HepG2 (cell line): ENCODE measurements around the gene GRID1. TPM values are rescaled to one million over a fixed set of nuclear protein-coding genes. Genes with fewer than 3 reads are reported as not detected.

Experiments used
- ATAC-seq: fragments of 200-7000 bp; cut with Tn5 transposase; 3 replicates; pipeline ENCODE4 v1.9.1; 2020; ENCODE audit warnings: mild to moderate bottlenecking, moderate library complexity
- BruUV-seq: library from RNA; stranded (reverse); fragments of 400-500 nt; replicated peaks from 2 replicates; lab custom pipeline; 2021; lab: Mats Ljungman, UMichigan
- CTCF ChIA-PET: fragments of 300-600 bp; formaldehyde crosslinking; extraction: SDS; loops from one replicate; lab custom pipeline; 2021; ENCODE audit warnings: low total read pairs, inconsistent platforms, low intra/inter-chr PET ratio; lab: Yijun Ruan, JAX
- POLR2A ChIA-PET: fragments of 350-600 bp; sonication (Branson Sonifier 250); formaldehyde crosslinking; loops from one replicate; lab custom pipeline; 2020; ENCODE audit warnings: antibody characterized with exemption, inconsistent platforms; lab: Yijun Ruan, JAX
- DNase-seq: peaks from one replicate; pipeline ENCODE4 v3.0.0-alpha.2; 2015; ENCODE audit warnings: low spot score
- FAIRE-seq: peaks from 3 replicates; lab custom pipeline; 2011; peaks lifted over from hg19 to GRCh38; lab: Jason Lieb, UNC
- H2AFZ ChIP-seq: one replicate; pipeline ENCODE4 v1.6.1; 2011; ENCODE audit warnings: low read length, inconsistent platforms
- H3K27ac ChIP-seq: fragments of 300-600 bp; 3 replicates; pipeline ENCODE4 v1.8.0; 2011; ENCODE audit warnings: mixed run types, mild to moderate bottlenecking, mixed read lengths, low read length, inconsistent platforms; ENCODE audit not compliant: insufficient read depth; ENCODE audit errors: extremely low read length
- H3K27me3 ChIP-seq, 2 experiments: fragments of 200-600 bp in 1 of 2; 2 replicates in 1 of 2; 3 replicates in 1 of 2; pipeline versions ENCODE4 v1.6.0 to v1.8.0; 2011; ENCODE audit warnings: low read length in 2 of 2, mild to moderate bottlenecking in 2 of 2, moderate library complexity in 2 of 2, inconsistent platforms in 1 of 2; ENCODE audit not compliant: insufficient read depth in 2 of 2, control insufficient read depth in 1 of 2
- H3K36me3 ChIP-seq, 2 experiments: fragments of 200-600 bp in 1 of 2; replicated peaks in 1 of 2; 2 replicates in 1 of 2; 3 replicates in 1 of 2; pipeline versions ENCODE4 v1.5.1 to v1.8.0; 2011; ENCODE audit warnings: low read length in 2 of 2, inconsistent platforms in 1 of 2; ENCODE audit not compliant: insufficient read depth in 2 of 2, control insufficient read depth in 1 of 2
- H3K4me1 ChIP-seq: 2 replicates; pipeline ENCODE4 v1.5.1; 2012; ENCODE audit warnings: low read length, inconsistent platforms; ENCODE audit not compliant: insufficient read depth
- H3K4me2 ChIP-seq: 2 replicates; pipeline ENCODE4 v1.6.0; 2011; ENCODE audit warnings: low read depth, low read length, inconsistent platforms
- H3K4me3 ChIP-seq, 3 experiments: fragments of 200-600 bp in 1 of 3; sonication (generic), shearing (Covaris generic) in 1 of 3; replicated peaks in 1 of 3; 2 replicates each; pipeline ENCODE4 v1.5.1; 2011 to 2016; ENCODE audit warnings: low read length in 3 of 3, inconsistent platforms in 2 of 3, low read depth in 2 of 3, mild to moderate bottlenecking in 2 of 3, control low read depth in 1 of 3, mixed read lengths in 1 of 3; ENCODE audit not compliant: insufficient read depth in 1 of 3
- H3K79me2 ChIP-seq: one replicate; pipeline ENCODE4 v1.6.1; 2011; ENCODE audit warnings: low read length, inconsistent platforms; ENCODE audit not compliant: insufficient read depth
- H3K9ac ChIP-seq: 2 replicates; pipeline ENCODE4 v1.6.0; 2011; ENCODE audit warnings: mild to moderate bottlenecking, low read depth, low read length, inconsistent platforms; ENCODE audit not compliant: insufficient read depth
- H3K9me3 ChIP-seq: 2 replicates; pipeline ENCODE4 v1.5.1; 2012; ENCODE audit warnings: mild to moderate bottlenecking, low read length
- H4K20me1 ChIP-seq: 2 replicates; pipeline ENCODE4 v1.6.0; 2011; ENCODE audit warnings: inconsistent platforms, mild to moderate bottlenecking, low read length, moderate library complexity; ENCODE audit not compliant: insufficient read depth
- BORCS8-MEF2B ChIP-seq: sonication (generic); formaldehyde crosslinking; IDR thresholded peaks from 2 replicates; pipeline ENCODE4 v1.8.0; 2022; ENCODE audit warnings: mild to moderate bottlenecking, missing genetic modification reagents
- CBX1 ChIP-seq: IDR thresholded peaks from one replicate; pipeline ENCODE4 v1.6.1; 2016; ENCODE audit warnings: antibody characterized with exemption, low read depth
- JUN ChIP-seq: sonication (generic); formaldehyde crosslinking; IDR thresholded peaks from 2 replicates; pipeline ENCODE4 v1.4.0; 2020; ENCODE audit warnings: mild to moderate bottlenecking, missing genetic modification reagents
- KDM3A ChIP-seq: IDR thresholded peaks from 2 replicates; pipeline ENCODE4 v1.6.1; 2018; ENCODE audit warnings: low read depth, missing compliant biosample characterization
- NCOA2 ChIP-seq: sonication (generic); formaldehyde crosslinking; IDR thresholded peaks from 2 replicates; pipeline ENCODE4 v1.8.0; 2022; ENCODE audit warnings: inconsistent platforms
- TCF7L2 ChIP-seq: IDR thresholded peaks from 2 replicates; pipeline ENCODE4 v1.6.1; 2011; ENCODE audit warnings: mild to moderate bottlenecking, low read depth, low read length, moderate library complexity
- ZNF333 ChIP-seq: sonication (generic); formaldehyde crosslinking; IDR thresholded peaks from 2 replicates; pipeline ENCODE4 v1.4.0; 2020; ENCODE audit warnings: mild to moderate bottlenecking, missing genetic modification reagents, borderline replicate concordance
- ZNF335 ChIP-seq: sonication (generic); formaldehyde crosslinking; IDR thresholded peaks from 2 replicates; pipeline ENCODE4 v1.4.0; 2020; ENCODE audit warnings: missing genetic modification reagents
- in situ Hi-C: cut with HindIII; loops from 2 replicates; pipeline ENCODE4 v1.10.0; 2017; ENCODE audit warnings: low pct_unique_long_range_greater_than_20kb; ENCODE audit not compliant: extremely low pct_ligation_motif_present
- intact Hi-C: fragments of 100-400 bp; cut with micrococcal nuclease; formaldehyde crosslinking; loops from one replicate; pipeline ENCODE4 v1.10.0; 2022; ENCODE audit not compliant: unreplicated experiment
- polyA plus RNA-seq, 8 experiments: library from polyadenylated mRNA; depleted of rRNA in 3 of 8; stranded (reverse) in 7 of 8; unstranded in 1 of 8; fragments of >200 nt; fragmentation: Illumina TruSeq in 4 of 8; extraction: Trizol in 4 of 8; gene quantifications; 2 replicates each; pipeline versions ENCODE4 v1.2.1 to v1.2.3, GENCODE V29; 2011 to 2016; ENCODE audit warnings: low read depth in 4 of 8, missing spikeins in 1 of 8, mixed read lengths in 1 of 8; ENCODE audit not compliant: insufficient read depth in 1 of 8
- total RNA-seq, 5 experiments: library from RNA; depleted of rRNA; stranded (reverse); fragments of >200 nt; fragmentation: Illumina TruSeq; extraction: Trizol; gene quantifications; 2 replicates each; pipeline ENCODE4 v1.2.3, GENCODE V29; 2016; ENCODE audit warnings: low read depth in 1 of 5
- TF ChIP-seq, protein P1 (sequence below): sonication (generic); formaldehyde crosslinking; IDR thresholded peaks from 2 replicates; pipeline ENCODE4 v1.8.1; 2023; ENCODE audit warnings: mild to moderate bottlenecking, missing genetic modification reagents
- TF ChIP-seq, protein P2 (sequence below): sonication (generic); formaldehyde crosslinking; IDR thresholded peaks from 2 replicates; pipeline ENCODE4 v1.9.0; 2022; ENCODE audit warnings: missing genetic modification reagents, mild to moderate bottlenecking, borderline replicate concordance
- TF ChIP-seq, protein P3 (sequence below): IDR thresholded peaks from 2 replicates; pipeline ENCODE4 v1.6.1; 2012; ENCODE audit warnings: low read depth, low read length, improper control_type of control experiment

GRID1 gene
- total and polyA plus RNA-seq, 2 of the 13 experiments (the other 11 are each of a cell fraction or from before 2014, with no cell fraction given) = 0.05 TPM; not detected in 1

DNA sequence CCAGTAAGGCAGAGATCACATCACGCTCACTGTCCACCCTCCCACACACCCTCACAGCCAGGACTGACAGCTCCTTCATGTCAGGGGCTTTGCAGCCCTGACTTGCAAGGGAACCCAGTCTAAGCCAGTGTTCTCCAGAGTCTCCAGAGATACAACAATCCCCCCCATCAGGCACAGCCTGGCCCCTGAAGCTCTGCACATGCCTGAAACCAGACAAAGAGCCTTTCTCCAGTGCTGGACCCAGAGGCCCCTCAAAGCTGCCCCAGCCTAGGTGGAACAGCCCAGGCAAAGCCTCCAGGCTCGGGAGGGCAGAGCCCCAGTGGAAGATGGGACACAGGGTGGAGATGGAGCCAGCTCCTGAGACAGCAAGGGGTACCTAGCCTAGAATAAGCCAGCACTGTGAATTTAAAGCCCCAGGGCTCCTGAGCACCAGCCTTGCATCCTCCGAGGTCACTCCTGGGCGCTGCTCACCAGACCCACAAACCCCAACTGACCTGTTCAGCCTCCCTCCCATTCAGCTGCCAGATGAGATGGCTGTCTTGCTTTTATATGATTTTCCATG is 50.2 kb downstream of the GRID1 start (continued):
- TF ChIP-seq TCF7L2 = no peak
- no peak for TF ChIP-seq JUN (CRISPR knock-in tag)
- TF ChIP-seq ZNF335 (CRISPR knock-in tag) = no peak
- no peak for TF ChIP-seq CBX1

DNA sequence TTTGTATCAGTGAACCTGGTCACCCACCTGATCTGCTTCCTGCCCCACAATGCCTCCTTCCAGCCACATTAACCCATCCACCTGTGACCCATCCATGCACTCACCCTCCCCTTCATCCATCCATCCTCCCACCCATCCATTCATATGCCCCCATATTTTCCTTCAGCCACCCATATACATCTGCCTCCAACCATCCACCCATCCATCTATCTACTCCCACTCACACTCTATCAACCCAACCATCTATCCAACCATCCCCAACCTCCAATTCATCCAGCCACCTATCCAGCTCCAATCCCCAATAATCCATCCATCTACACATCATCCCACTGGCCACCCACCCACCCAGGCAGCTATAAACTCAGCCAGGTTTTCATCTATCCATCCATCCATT is 51.0 kb downstream of the GRID1 start:
- POLR2A ChIA-PET = no interaction called here
- FAIRE-seq (no peak), DNase-seq (no peak), ATAC-seq (no peak)
- Histone ChIP-seq H3K36me3 (no peaks in the 10 kb centered on the region), H3K27ac (no peak overlapping the region), H3K4me2 (no peak overlapping the region), H3K4me1 (no peaks in the 10 kb centered on the region), H4K20me1 (no peaks in the 10 kb centered on the region), H2AFZ (no peak overlapping the region), H3K27me3 (peaks cover 0 to 7% of the 10 kb centered on the region in 2 experiments; a peak in 1 of 5 replicates), H3K9me3 (no peaks in the 10 kb centered on the region), H3K79me2 (no peaks in the 10 kb centered on the region), H3K9ac (no peak overlapping the region), H3K4me3 (no peak overlapping the region)
- intact Hi-C loops (no loop called here), in situ Hi-C loops (no loop called here)
- no TSS peak for BruUV-seq
- TF ChIP-seq, protein P1, sequence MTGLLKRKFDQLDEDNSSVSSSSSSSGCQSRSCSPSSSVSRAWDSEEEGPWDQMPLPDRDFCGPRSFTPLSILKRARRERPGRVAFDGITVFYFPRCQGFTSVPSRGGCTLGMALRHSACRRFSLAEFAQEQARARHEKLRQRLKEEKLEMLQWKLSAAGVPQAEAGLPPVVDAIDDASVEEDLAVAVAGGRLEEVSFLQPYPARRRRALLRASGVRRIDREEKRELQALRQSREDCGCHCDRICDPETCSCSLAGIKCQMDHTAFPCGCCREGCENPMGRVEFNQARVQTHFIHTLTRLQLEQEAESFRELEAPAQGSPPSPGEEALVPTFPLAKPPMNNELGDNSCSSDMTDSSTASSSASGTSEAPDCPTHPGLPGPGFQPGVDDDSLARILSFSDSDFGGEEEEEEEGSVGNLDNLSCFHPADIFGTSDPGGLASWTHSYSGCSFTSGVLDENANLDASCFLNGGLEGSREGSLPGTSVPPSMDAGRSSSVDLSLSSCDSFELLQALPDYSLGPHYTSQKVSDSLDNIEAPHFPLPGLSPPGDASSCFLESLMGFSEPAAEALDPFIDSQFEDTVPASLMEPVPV (CRISPR knock-in tag) = no peak
- TF ChIP-seq KDM3A (CRISPR knock-in tag) (no peak), ZNF333 (CRISPR knock-in tag) (no peak), BORCS8-MEF2B (CRISPR knock-in tag) (no peak), NCOA2 (CRISPR knock-in tag) (no peak)
- TF ChIP-seq, protein P2, sequence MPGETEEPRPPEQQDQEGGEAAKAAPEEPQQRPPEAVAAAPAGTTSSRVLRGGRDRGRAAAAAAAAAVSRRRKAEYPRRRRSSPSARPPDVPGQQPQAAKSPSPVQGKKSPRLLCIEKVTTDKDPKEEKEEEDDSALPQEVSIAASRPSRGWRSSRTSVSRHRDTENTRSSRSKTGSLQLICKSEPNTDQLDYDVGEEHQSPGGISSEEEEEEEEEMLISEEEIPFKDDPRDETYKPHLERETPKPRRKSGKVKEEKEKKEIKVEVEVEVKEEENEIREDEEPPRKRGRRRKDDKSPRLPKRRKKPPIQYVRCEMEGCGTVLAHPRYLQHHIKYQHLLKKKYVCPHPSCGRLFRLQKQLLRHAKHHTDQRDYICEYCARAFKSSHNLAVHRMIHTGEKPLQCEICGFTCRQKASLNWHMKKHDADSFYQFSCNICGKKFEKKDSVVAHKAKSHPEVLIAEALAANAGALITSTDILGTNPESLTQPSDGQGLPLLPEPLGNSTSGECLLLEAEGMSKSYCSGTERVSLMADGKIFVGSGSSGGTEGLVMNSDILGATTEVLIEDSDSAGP = no peak
- TF ChIP-seq, protein P3, sequence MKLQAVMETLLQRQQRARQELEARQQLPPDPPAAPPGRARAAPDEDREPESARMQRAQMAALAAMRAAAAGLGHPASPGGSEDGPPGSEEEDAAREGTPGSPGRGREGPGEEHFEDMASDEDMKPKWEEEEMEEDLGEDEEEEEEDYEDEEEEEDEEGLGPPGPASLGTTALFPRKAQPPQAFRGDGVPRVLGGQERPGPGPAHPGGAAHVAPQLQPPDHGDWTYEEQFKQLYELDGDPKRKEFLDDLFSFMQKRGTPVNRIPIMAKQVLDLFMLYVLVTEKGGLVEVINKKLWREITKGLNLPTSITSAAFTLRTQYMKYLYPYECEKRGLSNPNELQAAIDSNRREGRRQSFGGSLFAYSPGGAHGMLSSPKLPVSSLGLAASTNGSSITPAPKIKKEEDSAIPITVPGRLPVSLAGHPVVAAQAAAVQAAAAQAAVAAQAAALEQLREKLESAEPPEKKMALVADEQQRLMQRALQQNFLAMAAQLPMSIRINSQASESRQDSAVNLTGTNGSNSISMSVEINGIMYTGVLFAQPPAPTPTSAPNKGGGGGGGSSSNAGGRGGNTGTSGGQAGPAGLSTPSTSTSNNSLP = no peak
- CTCF ChIA-PET = no interaction called here
